H1 (cell line): Measurements from ENCODE around the gene TMEM198. TPM values are rescaled to one million over a fixed set of nuclear protein-coding genes. Genes with fewer than 3 reads are reported as not detected.

Experiments used
- CHD1 ChIP-seq: IDR thresholded peaks from 2 replicates; pipeline ENCODE4 v1.6.1; 2012; ENCODE audit warnings: low read depth, low read length, improper control_type of control experiment
- FOSL1 ChIP-seq: IDR thresholded peaks from 2 replicates; pipeline ENCODE4 v1.6.1; 2011; ENCODE audit warnings: mild to moderate bottlenecking, low read depth, low read length, moderate library complexity; ENCODE audit not compliant: insufficient read depth
- POLR2AphosphoS5 ChIP-seq: IDR thresholded peaks from 2 replicates; pipeline ENCODE4 v1.6.1; 2011; ENCODE audit warnings: low read depth, low read length
- RAD21 ChIP-seq, 2 experiments: IDR thresholded peaks in 1 of 2; conservative IDR thresholded peaks in 1 of 2; 2 replicates each; pipeline ENCODE4 v1.6.1; 2011; ENCODE audit warnings: low read depth in 2 of 2, low read length in 2 of 2, improper control_type of control experiment in 1 of 2, inconsistent platforms in 1 of 2, mild to moderate bottlenecking in 1 of 2, moderate library complexity in 1 of 2
- RXRA ChIP-seq: IDR thresholded peaks from 2 replicates; pipeline ENCODE4 v1.6.1; 2011; ENCODE audit warnings: low read depth, mild to moderate bottlenecking, low read length, moderate library complexity; ENCODE audit not compliant: insufficient read depth
- polyA plus RNA-seq, 7 experiments: library from polyadenylated mRNA; depleted of rRNA in 3 of 7; stranded (reverse) in 5 of 7; unstranded in 2 of 7; fragments of >200 nt in 5 of 7; fragments of 200-250 nt in 2 of 7; gene quantifications; 1 replicate in 5 of 7; 2 replicates in 1 of 7; 4 replicates in 1 of 7; pipeline versions ENCODE4 v1.2.1 to v1.2.3, GENCODE V29; 2011 to 2013; ENCODE audit warnings: missing spikeins in 2 of 7, mixed read lengths in 2 of 7
- total RNA-seq: library from RNA; stranded (reverse); fragmentation: NEBNext Ultra II Directional; extraction: Animal tissue kit (Norgen Biotek cat#: 25700); gene quantifications from 2 replicates; pipeline ENCODE4 v1.2.1, GENCODE V29; 2021
- TF ChIP-seq, protein P1 (sequence below): fragments of 300-600 bp; sonication (generic); IDR thresholded peaks from 2 replicates; pipeline ENCODE4 v1.7.1; 2012; ENCODE audit warnings: low read length, moderate library complexity, mild to moderate bottlenecking, inconsistent platforms; ENCODE audit not compliant: insufficient replicate concordance

TMEM198 gene
- total and polyA plus RNA-seq, 2 of the 8 experiments (the other 6 are each of a cell fraction or from before 2014, with no cell fraction given) = 10.2 to 10.4 TPM

DNA sequence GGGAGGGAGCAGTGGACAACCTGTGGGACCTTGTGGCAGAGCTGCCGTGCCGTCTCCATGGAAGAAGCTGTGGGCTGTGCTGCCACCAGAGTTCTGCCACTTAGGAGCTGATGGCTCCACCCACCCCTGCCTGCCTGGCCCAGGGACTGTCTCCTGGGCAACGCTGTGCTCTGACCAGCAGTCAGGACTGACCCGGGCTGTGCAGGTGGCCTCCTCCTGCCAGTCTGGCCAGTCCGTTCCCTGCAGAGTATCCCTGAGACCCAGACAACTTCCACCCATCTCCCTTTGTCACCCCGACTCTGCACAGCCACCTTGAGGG, 16.8 kb upstream of the TMEM198 start (continued):
- TF ChIP-seq, protein P1, sequence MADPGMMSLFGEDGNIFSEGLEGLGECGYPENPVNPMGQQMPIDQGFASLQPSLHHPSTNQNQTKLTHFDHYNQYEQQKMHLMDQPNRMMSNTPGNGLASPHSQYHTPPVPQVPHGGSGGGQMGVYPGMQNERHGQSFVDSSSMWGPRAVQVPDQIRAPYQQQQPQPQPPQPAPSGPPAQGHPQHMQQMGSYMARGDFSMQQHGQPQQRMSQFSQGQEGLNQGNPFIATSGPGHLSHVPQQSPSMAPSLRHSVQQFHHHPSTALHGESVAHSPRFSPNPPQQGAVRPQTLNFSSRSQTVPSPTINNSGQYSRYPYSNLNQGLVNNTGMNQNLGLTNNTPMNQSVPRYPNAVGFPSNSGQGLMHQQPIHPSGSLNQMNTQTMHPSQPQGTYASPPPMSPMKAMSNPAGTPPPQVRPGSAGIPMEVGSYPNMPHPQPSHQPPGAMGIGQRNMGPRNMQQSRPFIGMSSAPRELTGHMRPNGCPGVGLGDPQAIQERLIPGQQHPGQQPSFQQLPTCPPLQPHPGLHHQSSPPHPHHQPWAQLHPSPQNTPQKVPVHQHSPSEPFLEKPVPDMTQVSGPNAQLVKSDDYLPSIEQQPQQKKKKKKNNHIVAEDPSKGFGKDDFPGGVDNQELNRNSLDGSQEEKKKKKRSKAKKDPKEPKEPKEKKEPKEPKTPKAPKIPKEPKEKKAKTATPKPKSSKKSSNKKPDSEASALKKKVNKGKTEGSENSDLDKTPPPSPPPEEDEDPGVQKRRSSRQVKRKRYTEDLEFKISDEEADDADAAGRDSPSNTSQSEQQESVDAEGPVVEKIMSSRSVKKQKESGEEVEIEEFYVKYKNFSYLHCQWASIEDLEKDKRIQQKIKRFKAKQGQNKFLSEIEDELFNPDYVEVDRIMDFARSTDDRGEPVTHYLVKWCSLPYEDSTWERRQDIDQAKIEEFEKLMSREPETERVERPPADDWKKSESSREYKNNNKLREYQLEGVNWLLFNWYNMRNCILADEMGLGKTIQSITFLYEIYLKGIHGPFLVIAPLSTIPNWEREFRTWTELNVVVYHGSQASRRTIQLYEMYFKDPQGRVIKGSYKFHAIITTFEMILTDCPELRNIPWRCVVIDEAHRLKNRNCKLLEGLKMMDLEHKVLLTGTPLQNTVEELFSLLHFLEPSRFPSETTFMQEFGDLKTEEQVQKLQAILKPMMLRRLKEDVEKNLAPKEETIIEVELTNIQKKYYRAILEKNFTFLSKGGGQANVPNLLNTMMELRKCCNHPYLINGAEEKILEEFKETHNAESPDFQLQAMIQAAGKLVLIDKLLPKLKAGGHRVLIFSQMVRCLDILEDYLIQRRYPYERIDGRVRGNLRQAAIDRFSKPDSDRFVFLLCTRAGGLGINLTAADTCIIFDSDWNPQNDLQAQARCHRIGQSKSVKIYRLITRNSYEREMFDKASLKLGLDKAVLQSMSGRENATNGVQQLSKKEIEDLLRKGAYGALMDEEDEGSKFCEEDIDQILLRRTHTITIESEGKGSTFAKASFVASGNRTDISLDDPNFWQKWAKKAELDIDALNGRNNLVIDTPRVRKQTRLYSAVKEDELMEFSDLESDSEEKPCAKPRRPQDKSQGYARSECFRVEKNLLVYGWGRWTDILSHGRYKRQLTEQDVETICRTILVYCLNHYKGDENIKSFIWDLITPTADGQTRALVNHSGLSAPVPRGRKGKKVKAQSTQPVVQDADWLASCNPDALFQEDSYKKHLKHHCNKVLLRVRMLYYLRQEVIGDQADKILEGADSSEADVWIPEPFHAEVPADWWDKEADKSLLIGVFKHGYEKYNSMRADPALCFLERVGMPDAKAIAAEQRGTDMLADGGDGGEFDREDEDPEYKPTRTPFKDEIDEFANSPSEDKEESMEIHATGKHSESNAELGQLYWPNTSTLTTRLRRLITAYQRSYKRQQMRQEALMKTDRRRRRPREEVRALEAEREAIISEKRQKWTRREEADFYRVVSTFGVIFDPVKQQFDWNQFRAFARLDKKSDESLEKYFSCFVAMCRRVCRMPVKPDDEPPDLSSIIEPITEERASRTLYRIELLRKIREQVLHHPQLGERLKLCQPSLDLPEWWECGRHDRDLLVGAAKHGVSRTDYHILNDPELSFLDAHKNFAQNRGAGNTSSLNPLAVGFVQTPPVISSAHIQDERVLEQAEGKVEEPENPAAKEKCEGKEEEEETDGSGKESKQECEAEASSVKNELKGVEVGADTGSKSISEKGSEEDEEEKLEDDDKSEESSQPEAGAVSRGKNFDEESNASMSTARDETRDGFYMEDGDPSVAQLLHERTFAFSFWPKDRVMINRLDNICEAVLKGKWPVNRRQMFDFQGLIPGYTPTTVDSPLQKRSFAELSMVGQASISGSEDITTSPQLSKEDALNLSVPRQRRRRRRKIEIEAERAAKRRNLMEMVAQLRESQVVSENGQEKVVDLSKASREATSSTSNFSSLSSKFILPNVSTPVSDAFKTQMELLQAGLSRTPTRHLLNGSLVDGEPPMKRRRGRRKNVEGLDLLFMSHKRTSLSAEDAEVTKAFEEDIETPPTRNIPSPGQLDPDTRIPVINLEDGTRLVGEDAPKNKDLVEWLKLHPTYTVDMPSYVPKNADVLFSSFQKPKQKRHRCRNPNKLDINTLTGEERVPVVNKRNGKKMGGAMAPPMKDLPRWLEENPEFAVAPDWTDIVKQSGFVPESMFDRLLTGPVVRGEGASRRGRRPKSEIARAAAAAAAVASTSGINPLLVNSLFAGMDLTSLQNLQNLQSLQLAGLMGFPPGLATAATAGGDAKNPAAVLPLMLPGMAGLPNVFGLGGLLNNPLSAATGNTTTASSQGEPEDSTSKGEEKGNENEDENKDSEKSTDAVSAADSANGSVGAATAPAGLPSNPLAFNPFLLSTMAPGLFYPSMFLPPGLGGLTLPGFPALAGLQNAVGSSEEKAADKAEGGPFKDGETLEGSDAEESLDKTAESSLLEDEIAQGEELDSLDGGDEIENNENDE = no peak
- TF ChIP-seq CHD1 (no peak), POLR2AphosphoS5 (no peak), FOSL1 (no peak), RAD21 (IDR thresholded peaks at IDR 0.05 in 1 of 2, conservative IDR thresholded peaks at IDR 0.05 in 1 of 2; ENCODE audit: low read depth in 2 of 2, low read length in 2 of 2) (no peak), RXRA (no peak)
